GM21360 (cell line): Measurements from ENCODE around the gene SSH2.
A peak's percentile ranks its signal among the peaks of the same experiment; 100 is the strongest.
"Not testable (repeated sequence)": the region's sequence is repeated elsewhere in the genome, so short reads cannot be mapped to it uniquely, and the experiment has no call there.

Experiments used
- ATAC-seq: cut with Tn5 transposase; IDR thresholded peaks from one replicate; pipeline ENCODE4 v1.9.1; 2021; ENCODE audit warnings: mild to moderate bottlenecking, moderate library complexity; ENCODE audit not compliant: unreplicated experiment

SSH2 gene

GRCh38 chr17:29789196-29790170 lies 140.5 kb downstream of the SSH2 start:
- no peak for ATAC-seq

GRCh38 chr17:29787995-29788394 lies 142.0 kb downstream of the SSH2 start:
- ATAC-seq = no peak

- ATAC-seq = no peak
These were observed 147.1 kb downstream of the SSH2 start for GRCh38 chr17:29782917-29783316.

GRCh38 chr17:29779812-29780190 lies 150.2 kb downstream of the SSH2 start:
- not testable (repeated sequence) for ATAC-seq

GRCh38 chr17:29778956-29779811 lies 150.8 kb downstream of the SSH2 start:
- peak; percentile 57 for ATAC-seq

- ATAC-seq = no peak
These were observed 152.4 kb downstream of the SSH2 start for GRCh38 chr17:29777663-29778062.

GRCh38 chr17:29776026-29776425 lies 154.0 kb downstream of the SSH2 start:
- no peak for ATAC-seq

GRCh38 chr17:29772981-29773380 lies 157.0 kb downstream of the SSH2 start:
- no peak for ATAC-seq

GRCh38 chr17:29771546-29771945 lies 158.5 kb downstream of the SSH2 start:
- ATAC-seq = no peak

GRCh38 chr17:29769225-29769624 lies 160.8 kb downstream of the SSH2 start:
- no peak for ATAC-seq

- ATAC-seq = no peak
These were observed 163.2 kb downstream of the SSH2 start for GRCh38 chr17:29766796-29767327.

GRCh38 chr17:29764748-29765147 lies 165.3 kb downstream of the SSH2 start:
- no peak for ATAC-seq

GRCh38 chr17:29764217-29764616 lies 165.8 kb downstream of the SSH2 start:
- ATAC-seq = no peak

- ATAC-seq = no peak
These were observed 166.8 kb downstream of the SSH2 start for GRCh38 chr17:29763273-29763672.

- ATAC-seq = peak; percentile 76
These were observed 168.8 kb downstream of the SSH2 start for GRCh38 chr17:29761040-29761761.

GRCh38 chr17:29760279-29761039 lies 169.6 kb downstream of the SSH2 start:
- no peak for ATAC-seq

GRCh38 chr17:29758255-29758654 lies 171.8 kb downstream of the SSH2 start:
- ATAC-seq = no peak

GRCh38 chr17:29757788-29758187 lies 172.2 kb downstream of the SSH2 start:
- ATAC-seq = no peak

- peak; percentile 46 for ATAC-seq
These were observed 176.1 kb downstream of the SSH2 start for GRCh38 chr17:29753845-29754439.
